Coronary artery (tissue), 2 donors: Measurements from ENCODE around the gene COL4A1.

ENCODE experiments used
- DNase-seq: peaks from one replicate; pipeline ENCODE4 v3.0.0-alpha.2; 2017; ENCODE audit warnings: low spot score
- H3K27ac ChIP-seq, 2 donors: fragments of 200-600 bp; sonication (generic); one replicate each; pipeline ENCODE4 v1.5.1; 2016 to 2019
- H3K4me3 ChIP-seq: fragments of 200-600 bp; sonication (generic); 2 replicates; pipeline ENCODE4 v1.5.1; 2016; ENCODE audit warnings: mild to moderate bottlenecking, moderate library complexity
- CTCF ChIP-seq: fragments of 200-600 bp; sonication (generic); IDR thresholded peaks from one replicate; pipeline ENCODE4 v1.5.1; 2019; ENCODE audit warnings: antibody characterized with exemption

Gene COL4A1

GRCh38 chr13:110216398-110217041, 90.4 kb downstream of the COL4A1 start:
- Histone ChIP-seq H3K4me3 (peak overlapping the region; percentile 49), H3K27ac (peak overlapping the region; percentile 90 to 91)
- no peak for TF ChIP-seq CTCF
- DNase-seq = peak; percentile 91

DNA sequence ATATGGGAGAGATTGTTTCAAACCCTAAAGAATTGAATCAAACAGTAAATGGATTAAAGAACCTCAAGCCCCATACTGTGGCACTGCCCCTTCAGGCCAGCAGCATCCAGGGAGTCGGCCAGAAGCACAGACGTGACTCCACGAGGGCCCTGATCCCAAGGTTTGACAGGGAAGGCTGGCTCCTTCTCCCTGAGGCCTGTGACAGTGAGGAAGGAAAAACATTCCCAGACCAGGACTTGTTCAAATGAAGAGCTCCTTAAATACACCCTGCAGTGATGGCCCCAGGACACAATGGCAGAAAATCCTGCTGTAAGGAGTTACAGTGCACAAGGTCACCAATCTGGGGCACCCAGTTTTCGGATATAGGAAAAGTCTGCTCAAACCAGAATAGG, 91.0 kb downstream of the COL4A1 start:
- no peak for TF ChIP-seq CTCF
- H3K27ac ChIP-seq = peak overlapping the region; percentile 90 to 91
- no peak for DNase-seq
- no peak overlapping the region for H3K4me3 ChIP-seq

DNA sequence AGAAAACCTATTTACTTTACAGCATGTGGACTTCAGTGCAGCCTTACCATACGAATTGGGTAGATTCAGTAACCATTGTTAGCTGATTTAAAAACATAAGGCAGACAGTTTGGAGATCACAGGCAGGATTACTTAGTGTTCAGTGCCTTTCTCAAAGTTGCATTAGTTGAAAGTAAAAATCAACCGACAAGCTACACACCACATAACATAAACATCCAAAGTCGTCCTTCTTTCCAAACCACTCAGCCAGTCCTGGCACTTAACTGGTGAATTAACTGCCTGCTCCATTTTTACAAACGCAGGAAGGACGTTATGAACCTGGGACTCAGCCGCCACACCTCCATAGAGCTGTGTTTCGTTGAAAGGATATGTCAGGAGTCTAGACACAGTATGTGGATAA, 91.4 kb downstream of the COL4A1 start:
- Histone ChIP-seq H3K27ac (peak overlapping the region; percentile 90 to 91), H3K4me3 (no peak overlapping the region)
- no peak for DNase-seq
- TF ChIP-seq CTCF = no peak

DNA sequence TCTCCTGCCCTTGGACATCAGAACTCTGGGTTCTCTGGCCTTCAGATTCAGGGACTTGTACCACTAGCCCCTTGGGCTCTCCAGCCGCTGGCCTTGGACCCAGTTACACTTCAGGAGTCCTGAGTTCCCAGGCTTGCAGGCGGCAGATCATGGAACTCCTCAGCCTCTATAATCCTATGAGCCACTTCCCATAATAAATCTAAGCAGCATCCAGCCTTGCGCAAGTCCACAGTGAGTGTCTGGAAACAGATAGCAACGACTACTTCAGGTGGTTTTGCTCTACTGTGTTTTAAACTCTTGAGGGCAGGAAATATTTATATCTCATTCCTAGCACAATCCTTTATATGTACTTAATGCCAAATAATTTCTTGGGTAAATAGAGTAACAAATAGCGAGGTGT, 92.3 kb downstream of the COL4A1 start:
- peak overlapping the region; percentile 90 to 91 for H3K27ac ChIP-seq
- no peak for TF ChIP-seq CTCF
- DNase-seq = no peak

GRCh38 chr13:110213461-110214074, 93.4 kb downstream of the COL4A1 start:
- no peak for DNase-seq
- H3K4me3 ChIP-seq = no peak overlapping the region
- peak overlapping the region; percentile 90 to 91 for H3K27ac ChIP-seq
- TF ChIP-seq CTCF = no peak

More for the DNA sequence above, 92.3 kb downstream of the COL4A1 start:
- no peak overlapping the region for H3K4me3 ChIP-seq

GRCh38 chr13:110212529-110212928, 94.4 kb downstream of the COL4A1 start:
- no peak for TF ChIP-seq CTCF
- DNase-seq = no peak
- H3K4me3 ChIP-seq = no peak overlapping the region
- H3K27ac ChIP-seq = peak overlapping the region in 1 of 2 donors; percentile 21

- TF ChIP-seq CTCF = no peak
Measured at GRCh38 chr13:110211735-110212134, 95.2 kb downstream of the COL4A1 start.

More at GRCh38 chr13:110211735-110212134, 95.2 kb downstream of the COL4A1 start:
- no peak for DNase-seq
- H3K27ac ChIP-seq = no peak overlapping the region
- no peak overlapping the region for H3K4me3 ChIP-seq
